SK-N-MC (cell line): Measurements from ENCODE around the gene TCF15.

Experiments
- DNase-seq: peaks from one replicate; pipeline ENCODE4 v3.0.0-alpha.2; 2011; ENCODE audit warnings: low read depth, low spot score
- H3K27ac ChIP-seq: fragments of 200-600 bp; sonication (generic); 2 replicates; pipeline ENCODE4 v1.5.1; 2016; ENCODE audit warnings: mixed run types
- H3K36me3 ChIP-seq: fragments of 200-600 bp; sonication (generic); 2 replicates; pipeline ENCODE4 v1.6.1; 2017; ENCODE audit warnings: antibody characterized with exemption, low read length, mixed read lengths; ENCODE audit not compliant: insufficient read depth
- H3K4me3 ChIP-seq: fragments of 200-600 bp; sonication (generic); 2 replicates; pipeline ENCODE4 v1.5.1; 2016
- H3K9ac ChIP-seq: fragments of 200-600 bp; sonication (generic); 2 replicates; pipeline ENCODE4 v1.8.0; 2017; ENCODE audit warnings: mixed run types, mixed read lengths; ENCODE audit not compliant: insufficient read length
- H3K9me3 ChIP-seq: fragments of 200-600 bp; sonication (generic); 2 replicates; pipeline ENCODE4 v1.6.1; 2017; ENCODE audit warnings: low read depth, mild to moderate bottlenecking, antibody characterized with exemption, low read length, moderate library complexity, mixed read lengths
- EZH2 ChIP-seq: fragments of 200-600 bp; sonication (generic); IDR thresholded peaks from one replicate; pipeline ENCODE4 v1.6.1; 2017; ENCODE audit warnings: antibody characterized with exemption
- FOXP2 ChIP-seq: optimal IDR thresholded peaks from 2 replicates; pipeline ENCODE3; 2011; ENCODE audit warnings: mild to moderate bottlenecking, moderate library complexity; ENCODE audit not compliant: insufficient read depth; ENCODE audit errors: extremely low read length, control extremely low read depth
- POLR2AphosphoS5 ChIP-seq: IDR thresholded peaks from 2 replicates; pipeline ENCODE4 v1.6.1; 2012; ENCODE audit warnings: mild to moderate bottlenecking, low read depth, low read length, borderline replicate concordance

Gene TCF15

DNA sequence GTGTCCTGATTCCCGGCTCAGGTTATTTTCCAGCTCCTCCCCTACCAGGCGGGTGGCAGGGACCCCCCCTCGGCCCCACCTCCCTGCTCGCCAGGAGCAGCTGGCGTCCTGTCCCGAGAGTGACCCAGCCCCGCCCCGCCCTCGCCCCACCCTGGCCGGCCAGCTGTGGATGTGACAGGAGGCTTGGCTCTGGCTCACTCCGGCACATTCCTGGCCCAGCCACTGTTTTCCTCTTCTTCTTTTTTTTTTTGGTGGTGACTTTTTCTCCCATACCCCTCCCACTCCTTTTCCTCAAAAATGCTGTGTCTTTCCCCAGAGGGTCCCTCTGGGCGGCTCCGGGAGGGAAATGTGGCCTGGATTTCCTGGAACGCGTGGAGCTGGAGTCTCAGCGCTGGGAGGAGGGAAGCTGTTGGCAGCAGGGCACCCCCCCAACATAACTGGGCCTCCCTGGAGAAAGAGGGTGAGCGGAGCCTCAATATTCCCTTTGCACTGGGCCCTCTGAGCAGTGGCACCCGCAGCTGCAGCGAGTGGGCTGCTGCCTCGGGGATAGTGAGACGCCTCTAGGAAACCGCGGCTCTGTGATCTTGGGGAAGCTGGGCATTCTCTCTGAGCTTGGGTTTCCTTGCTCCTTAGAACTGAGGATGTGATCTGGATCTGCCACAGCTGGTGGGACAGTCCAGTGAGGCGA lies 38.2 kb downstream of the TCF15 start:
- H3K9ac ChIP-seq = no peak overlapping the region
- no peaks in the 10 kb centered on the region for H3K9me3 ChIP-seq
- H3K36me3 ChIP-seq = no peaks in the 10 kb centered on the region
- no peak for TF ChIP-seq FOXP2
- no peak for TF ChIP-seq POLR2AphosphoS5
- no peak for TF ChIP-seq EZH2
- DNase-seq = no peak
- H3K4me3 ChIP-seq = peak overlapping the region; percentile 56
- no peak overlapping the region for H3K27ac ChIP-seq

DNA sequence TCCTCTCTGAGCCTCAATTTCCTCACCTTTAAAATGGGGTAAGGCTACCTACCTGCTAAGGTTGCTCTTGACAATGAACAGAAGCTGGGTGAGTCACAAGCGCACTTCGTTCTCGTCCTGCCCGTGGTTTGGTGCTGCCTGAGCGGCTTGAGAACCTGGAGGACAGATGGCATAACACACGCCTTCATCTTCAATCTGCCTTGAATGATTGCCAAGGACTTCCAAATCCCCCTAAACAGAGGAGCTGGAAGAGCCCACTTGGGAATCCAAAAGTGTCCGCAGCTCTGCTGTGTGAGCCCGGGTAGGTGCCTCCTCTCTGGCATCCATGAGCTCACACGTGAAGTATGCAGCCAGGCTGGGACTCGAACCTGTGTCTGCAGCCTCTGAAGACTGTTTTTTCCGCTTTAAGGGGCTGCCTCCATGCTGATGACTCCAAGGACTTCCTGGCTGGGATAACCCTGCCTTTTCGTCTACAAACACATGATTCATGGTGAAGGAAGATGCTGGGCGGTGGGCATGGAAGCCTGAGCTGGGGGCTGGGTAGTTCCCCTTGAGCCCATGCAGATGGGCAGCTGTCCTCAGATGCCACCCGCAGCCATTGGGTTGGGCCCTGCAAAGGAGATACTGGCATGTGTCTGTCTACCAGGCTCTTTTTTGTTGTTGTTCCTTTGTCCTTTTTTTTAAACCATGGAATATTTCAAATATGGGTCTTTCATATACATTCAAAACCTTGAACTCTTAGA lies 41.3 kb downstream of the TCF15 start:
- DNase-seq = no peak
- TF ChIP-seq POLR2AphosphoS5 (no peak), EZH2 (no peak), FOXP2 (no peak)

DNA sequence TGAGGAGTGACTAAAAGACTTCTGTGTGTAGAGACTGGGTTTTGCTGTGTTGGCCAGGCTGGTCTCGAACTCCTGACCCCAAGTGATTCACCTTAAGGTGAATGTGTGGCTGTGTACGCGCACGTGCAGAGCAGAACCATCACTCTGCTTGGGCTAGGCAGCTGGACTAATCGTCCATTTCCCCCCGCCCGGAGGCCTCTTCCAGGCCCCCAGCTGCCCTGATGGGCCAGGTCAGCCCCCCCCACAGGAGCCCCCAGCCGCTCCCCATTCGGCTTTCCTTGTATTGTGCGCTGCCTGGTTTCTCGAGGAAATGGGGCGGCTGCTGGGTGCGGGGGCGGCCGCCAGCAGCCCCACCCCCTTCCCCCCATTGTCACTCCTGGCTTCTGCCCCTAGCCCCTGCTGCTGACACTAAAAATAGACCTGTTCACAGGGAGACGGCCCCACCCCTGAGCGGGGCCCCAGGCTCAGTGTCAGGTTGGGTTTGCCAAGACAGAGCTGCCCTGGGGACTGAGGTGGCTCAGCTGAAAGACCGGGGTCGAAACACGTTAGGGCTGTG lies 41.9 kb downstream of the TCF15 start:
- no peak overlapping the region for H3K4me3 ChIP-seq
- TF ChIP-seq POLR2AphosphoS5 (no peak), EZH2 (no peak), FOXP2 (no peak)
- H3K36me3 ChIP-seq = no peaks in the 10 kb centered on the region
- no peaks in the 10 kb centered on the region for H3K9me3 ChIP-seq
- no peak for DNase-seq
- no peak overlapping the region for H3K9ac ChIP-seq
- H3K27ac ChIP-seq = no peak overlapping the region

More for the DNA sequence above, 41.3 kb downstream of the TCF15 start:
- H3K36me3 ChIP-seq = no peaks in the 10 kb centered on the region
- H3K9ac ChIP-seq = no peak overlapping the region
- no peaks in the 10 kb centered on the region for H3K9me3 ChIP-seq
- H3K27ac ChIP-seq = no peak overlapping the region
- H3K4me3 ChIP-seq = no peak overlapping the region

DNA sequence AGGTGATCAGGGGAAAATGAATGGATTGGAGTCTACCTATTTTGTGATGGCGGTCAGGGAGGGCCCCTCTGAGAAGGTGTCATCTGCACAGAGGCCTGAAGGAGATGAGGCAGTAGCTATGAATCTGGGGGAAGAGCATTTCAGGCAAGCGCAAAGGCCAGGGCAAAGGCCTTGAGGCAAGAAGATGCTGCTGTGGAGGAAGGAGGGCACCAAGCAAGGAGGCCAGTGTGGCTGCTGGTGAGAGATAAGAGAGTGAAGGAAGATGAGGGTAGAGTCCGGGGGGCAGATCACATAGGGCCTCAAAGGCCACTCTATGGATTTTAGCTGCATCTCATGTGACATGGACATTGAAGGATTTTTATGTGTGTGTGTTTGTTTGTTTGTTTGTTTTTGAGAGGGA lies 45.9 kb downstream of the TCF15 start:
- no peak for DNase-seq
- Histone ChIP-seq H3K36me3 (no peaks in the 10 kb centered on the region), H3K27ac (no peak overlapping the region), H3K9ac (no peak overlapping the region), H3K9me3 (no peaks in the 10 kb centered on the region), H3K4me3 (no peak overlapping the region)
- TF ChIP-seq EZH2 = no peak
- no peak for TF ChIP-seq FOXP2
- no peak for TF ChIP-seq POLR2AphosphoS5

DNA sequence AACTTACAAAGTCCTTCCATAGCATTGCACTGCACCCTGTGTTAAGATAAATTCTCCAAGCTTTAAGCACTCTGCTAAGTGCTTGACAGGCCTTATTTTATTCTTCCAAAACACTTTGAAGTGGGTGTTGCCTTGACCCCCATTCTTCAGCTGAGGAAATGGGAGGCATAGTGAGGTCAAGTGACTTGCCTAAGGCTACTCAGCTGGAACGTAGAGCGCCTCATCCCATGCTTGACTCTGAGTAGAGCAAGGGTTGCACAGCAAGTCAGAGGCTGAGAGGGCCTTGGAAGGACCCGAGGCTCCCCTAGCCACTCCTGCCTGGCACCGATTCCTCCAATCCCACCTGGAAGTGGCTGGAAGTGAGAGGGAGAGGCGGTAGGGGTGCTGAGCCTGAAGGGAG lies 46.9 kb downstream of the TCF15 start:
- no peaks in the 10 kb centered on the region for H3K36me3 ChIP-seq
- no peak overlapping the region for H3K4me3 ChIP-seq
- H3K27ac ChIP-seq = no peak overlapping the region
- H3K9me3 ChIP-seq = no peaks in the 10 kb centered on the region
- DNase-seq = no peak
- TF ChIP-seq POLR2AphosphoS5 = no peak
- no peak for TF ChIP-seq FOXP2
- no peak for TF ChIP-seq EZH2
- H3K9ac ChIP-seq = no peak overlapping the region

DNA sequence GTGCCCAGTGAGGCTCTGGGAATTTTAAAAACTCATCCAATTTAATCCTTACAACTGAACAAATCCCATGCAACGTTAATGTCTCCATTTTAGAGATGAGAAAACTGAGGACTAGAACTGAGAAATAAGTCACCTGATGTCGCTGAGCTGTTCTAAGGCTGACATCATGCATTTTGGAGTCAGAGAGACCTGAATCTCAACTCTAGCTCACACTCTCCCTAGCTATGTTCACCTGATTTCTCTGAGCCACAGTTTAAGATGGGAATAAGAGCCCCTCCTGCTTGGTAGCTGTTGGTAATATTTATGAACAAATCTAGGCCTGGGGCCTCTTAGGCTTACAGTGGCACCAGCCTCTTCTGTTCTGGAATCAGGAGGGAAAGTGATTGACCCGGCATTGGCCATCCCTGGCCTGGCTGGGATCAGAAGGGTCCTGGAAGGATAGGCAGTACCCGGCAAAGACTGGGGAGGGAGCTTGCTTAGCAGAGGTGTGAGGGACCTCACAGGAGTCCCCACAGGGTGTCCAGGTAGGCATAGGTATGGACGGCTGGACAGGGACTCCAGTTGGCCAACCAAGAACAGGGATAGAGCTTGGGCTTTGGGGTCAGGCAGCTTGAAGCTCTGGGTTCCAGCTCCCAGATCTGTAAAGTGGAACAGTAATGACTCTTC lies 47.7 kb downstream of the TCF15 start:
- no peak overlapping the region for H3K27ac ChIP-seq
- TF ChIP-seq FOXP2 (no peak), EZH2 (no peak), POLR2AphosphoS5 (no peak)
- no peak for DNase-seq
- no peaks in the 10 kb centered on the region for H3K36me3 ChIP-seq
- H3K9me3 ChIP-seq = no peaks in the 10 kb centered on the region
- no peak overlapping the region for H3K9ac ChIP-seq
- H3K4me3 ChIP-seq = no peak overlapping the region

DNA sequence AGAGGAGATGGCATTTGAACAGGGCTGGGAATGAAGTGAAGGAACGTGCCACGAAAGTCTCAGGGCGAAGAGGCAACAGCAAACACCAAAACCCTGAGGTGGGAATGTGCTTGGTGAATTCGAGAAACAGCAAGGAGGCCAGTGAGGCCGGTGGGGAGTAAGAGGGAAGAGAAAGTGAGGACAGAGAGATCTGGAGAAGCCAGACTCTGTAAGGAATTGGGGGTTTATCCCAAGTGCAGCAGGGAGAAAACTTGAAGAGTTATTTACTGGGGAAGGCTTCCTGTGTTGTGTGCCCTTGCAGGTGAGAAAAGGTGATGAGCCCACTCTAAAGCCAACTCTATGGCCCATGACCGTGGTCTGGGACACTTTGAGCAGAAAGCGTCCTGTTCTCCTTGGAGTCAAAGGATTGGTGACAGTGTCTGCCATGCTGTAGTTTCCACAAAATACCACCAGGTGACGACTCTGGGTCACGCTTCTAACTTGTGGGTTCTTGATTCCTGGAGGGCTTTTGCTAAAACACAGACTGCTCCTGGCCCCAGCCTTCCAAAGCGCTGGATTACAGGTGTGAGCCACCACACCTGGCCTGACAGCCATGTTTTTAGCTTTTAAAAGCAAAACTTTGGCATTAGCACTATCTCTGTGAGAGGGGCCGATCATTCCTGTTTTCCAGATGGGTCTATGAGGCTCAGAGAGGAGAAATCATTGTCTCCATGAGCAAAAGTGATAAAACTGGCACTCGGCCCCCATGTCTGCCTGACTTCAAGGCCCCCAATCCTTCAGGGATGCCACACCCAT lies 48.5 kb downstream of the TCF15 start:
- Histone ChIP-seq H3K27ac (no peak overlapping the region), H3K36me3 (no peaks in the 10 kb centered on the region), H3K9ac (no peak overlapping the region), H3K4me3 (no peak overlapping the region), H3K9me3 (no peaks in the 10 kb centered on the region)
- TF ChIP-seq EZH2 (no peak), POLR2AphosphoS5 (no peak), FOXP2 (no peak)
- peak; percentile 34 for DNase-seq

DNA sequence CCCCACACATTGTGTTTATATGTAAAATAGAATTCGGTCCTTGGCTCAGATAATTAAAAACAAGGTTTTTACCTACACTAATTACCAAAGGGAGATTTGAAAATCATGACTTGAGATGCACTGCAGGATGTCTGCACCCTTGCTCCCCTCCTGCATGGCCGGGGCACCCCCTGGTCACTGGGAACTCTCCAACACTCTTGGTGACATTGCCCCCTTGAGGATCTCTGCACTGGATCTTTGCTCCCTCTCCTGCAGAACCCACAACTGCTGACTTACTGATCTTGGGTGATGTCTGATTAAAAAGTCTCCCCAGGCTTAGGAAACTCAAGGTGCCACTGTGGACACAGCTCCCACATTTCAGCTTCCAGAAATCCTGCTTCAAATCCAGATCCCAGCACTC lies 49.4 kb downstream of the TCF15 start:
- Histone ChIP-seq H3K27ac (no peak overlapping the region), H3K4me3 (no peak overlapping the region), H3K36me3 (no peaks in the 10 kb centered on the region), H3K9ac (no peak overlapping the region), H3K9me3 (no peaks in the 10 kb centered on the region)
- DNase-seq = no peak
- TF ChIP-seq FOXP2 (no peak), POLR2AphosphoS5 (no peak), EZH2 (no peak)
